NCI-H2081 treated with DMSO at 0.1 percent for 48 hours (cell line): ENCODE results near the gene NEO1.

Source experiments
- DNase-seq: peaks from one replicate; lab custom pipeline; 2025; lab: John Stamatoyannopoulos, UW

NEO1 gene

DNA sequence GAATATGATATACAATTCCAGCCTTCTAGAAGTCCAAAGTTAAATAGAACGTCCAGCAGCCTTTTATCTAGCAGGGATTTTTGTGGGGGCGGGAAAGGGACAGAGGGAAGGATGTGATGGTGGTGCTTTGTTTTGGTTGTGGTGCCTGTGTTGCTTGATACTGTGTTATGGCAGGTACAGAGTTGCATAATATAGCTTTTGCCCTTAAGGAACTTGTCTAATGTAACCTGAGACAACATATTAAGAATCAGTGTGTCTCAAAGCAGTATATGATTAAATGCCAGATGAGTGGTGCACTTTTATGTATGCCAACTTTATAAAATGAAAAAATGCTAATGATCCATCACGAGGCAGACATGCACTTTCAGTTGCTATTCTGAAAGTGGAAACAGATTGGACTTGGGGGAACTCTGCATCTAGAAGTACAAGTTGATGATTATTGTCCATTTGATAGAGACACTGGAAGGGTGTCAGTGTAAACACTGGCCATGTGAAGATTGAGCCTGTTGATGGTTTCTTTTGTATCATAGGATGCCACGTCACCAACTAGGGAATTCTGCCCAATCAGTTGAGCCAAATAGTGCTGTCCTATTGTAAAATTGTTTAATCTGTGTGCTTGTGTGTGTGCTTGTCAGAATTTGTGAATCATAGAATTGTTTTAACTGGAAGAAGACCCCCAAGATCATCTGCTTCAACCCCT lies 23.0 kb downstream of the NEO1 start:
- DNase-seq, result no peak

DNA sequence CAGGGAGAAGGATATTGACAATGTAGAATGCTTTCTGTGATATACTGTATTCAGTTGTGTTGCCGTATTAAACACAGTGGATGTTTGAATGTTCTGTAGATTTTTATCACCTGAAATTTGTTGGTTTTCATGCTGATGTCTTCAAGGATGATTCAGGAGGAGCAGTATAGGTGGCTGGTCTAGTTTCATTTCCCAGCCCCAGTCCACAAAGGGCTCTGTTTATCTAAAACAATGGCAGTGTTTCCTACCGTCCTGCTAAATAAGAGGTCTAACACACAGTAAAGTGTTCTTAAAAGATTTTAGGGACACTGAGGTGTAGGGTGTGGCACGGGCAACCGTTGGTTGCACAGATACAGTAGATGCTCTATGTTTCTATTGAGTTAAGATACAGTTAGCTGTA lies 26.0 kb downstream of the NEO1 start:
- DNase-seq, result no peak

DNA sequence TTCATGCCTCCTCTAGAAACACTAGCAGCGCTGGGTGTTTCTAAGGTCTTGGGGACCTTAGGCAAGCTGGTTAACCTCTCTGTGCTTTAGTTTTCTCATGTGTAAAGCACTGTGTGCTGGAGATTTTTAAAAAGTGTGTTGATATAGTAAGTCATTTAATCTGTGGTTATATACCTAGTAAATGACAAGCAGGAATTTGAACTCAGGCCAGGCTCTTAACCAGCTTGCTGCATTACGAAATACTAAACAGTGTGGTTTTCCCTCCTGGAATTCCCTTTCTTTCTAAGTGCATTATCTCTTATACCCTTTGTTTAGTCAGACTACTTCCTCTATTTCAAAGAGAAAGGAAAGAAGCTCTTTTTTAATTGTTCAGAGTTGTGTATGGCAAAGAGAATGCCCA lies 26.5 kb downstream of the NEO1 start:
- DNase-seq, result no peak

DNA sequence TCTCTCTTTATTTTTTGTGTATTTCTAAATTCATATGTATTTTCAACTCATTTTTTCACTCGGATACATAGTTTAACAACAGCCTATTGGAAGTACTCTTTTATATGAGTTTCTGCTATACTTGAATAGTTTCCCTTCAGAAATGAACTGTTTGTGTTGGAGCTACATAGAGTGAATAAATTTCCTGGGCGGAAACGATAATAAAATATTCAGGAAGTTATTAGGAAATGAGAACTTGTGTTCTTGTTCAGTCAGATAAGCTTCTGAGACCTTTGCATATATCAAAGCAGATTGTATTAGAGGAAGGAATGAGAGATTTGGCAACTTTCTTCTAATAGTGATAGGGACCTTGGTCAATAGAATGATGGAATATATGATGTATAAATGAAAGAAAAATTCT lies 27.3 kb downstream of the NEO1 start:
- DNase-seq, result no peak

DNA sequence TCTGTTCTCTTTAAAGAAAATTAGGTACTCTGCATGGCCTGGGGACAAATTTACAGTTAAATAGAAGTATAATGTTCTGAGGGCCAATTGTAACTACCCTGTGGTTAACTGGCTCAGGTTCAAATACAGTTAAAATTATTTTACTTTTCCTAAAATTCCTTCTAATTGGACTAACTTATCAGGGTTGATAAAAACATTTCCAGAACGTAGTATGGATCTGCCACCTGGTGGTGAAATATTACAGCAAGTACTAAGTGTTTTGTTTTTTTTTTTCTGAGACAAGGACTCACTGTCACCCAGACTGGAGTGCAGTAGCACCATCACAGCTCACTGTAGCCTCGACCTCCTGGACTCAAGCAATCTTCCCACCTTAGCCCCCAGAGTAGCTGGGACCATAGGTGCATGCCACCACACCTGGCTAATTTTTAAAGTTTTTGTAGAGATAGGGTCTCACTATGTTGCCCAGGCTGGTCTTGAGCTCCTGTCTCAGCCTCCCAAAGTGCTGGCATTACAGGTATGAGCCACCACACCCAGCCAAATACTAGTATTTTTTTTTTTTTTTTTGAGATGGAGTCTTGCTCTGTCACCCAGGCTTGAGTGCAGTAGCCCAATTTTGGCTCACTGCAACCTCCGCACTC lies 29.2 kb downstream of the NEO1 start:
- DNase-seq, result peak; percentile 4

DNA sequence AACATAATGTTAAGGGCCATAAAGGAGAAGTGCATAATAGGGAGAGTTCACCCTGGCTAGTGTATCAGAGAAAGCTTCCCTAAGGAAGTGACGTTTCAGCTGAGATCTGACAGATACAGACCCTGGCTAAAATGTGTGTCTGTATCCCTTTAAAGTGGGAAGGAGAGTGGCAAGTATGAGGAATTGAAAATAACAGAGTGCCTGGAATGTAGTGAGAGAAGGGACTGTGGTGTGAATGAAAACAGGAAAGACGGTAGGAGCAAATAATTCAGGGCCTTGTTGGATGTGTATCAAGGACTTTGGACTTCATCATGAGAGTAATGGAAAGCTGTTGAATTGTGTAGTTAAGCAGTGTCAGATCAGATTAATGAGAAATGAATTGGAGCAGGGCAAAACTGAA lies 30.5 kb downstream of the NEO1 start:
- DNase-seq, result no peak

DNA sequence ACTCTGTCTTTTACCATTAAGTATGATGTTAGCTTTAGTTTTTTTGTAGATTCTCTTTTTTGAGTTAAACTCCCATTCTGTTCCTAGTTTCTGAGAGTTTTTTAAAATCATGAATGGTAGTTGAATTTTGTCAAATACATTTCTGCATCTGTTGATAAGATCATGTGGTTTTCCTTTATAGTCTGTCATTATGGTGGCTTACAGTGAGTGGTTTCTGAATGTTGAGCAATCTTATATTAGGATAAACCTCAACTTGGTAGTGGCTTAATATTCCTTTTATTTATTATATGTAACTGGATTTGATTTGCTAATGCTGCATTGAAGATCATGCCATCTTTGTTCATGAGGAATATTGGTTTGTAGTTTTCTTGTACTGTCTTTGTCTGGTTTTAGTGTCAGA lies 34.8 kb downstream of the NEO1 start:
- DNase-seq, result no peak

DNA sequence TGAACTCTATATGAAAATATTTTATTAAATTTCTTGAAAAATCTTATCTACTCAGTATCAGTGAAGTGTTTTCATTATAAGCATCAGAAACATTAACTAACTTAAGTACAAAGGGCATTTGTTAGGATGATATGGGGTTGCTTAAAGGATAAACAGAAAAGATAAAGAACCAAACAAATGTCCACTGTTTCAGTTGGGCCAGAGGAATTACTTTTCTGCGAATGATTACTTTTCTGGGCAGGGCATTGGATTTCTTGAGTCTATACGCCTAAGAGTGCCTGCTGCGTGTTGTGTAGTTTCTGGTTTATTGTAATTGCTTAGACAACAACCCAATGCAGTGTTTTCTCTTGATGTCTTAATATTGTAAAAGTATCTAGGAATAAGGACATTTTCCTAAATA lies 52.8 kb downstream of the NEO1 start:
- no peak for DNase-seq

DNA sequence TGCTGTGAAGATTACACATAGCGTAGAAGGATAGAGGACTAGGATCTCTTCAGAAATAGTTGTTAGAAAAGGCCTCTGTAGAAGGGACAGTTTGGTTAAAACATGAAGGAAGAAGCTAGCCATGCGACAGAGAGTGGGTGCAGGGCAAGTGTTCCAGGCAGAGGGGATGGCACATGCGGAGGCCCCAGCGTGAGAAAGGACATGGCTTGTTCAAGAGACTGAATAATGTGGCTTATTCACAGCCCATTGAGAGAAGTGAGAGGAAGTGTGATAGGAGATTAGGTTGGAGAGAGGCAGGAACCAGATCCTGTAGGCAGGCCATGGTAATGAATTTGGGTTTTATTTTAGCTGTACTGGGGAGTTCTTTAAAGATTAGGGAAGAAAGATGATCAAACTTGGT lies 56.4 kb downstream of the NEO1 start:
- DNase-seq, result no peak

DNA sequence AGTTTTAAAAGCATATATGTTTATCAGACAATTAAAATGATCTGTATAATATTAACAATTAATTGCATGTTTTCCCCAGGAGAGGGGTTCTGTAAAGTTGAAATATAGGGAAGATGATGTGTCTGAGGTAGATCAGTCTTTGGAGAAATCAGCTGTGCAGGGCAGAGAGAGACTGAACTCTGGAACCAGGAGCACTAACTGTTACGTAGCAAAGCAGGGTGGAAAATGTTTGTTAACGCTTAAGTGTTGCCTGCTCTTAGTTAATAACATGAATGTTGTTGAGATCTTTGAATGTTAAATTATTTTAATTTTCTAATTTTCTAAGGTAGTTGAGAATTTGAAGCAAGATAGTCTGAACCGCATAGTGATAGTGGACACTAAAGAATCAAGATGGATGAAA lies 57.5 kb downstream of the NEO1 start:
- DNase-seq, result no peak

DNA sequence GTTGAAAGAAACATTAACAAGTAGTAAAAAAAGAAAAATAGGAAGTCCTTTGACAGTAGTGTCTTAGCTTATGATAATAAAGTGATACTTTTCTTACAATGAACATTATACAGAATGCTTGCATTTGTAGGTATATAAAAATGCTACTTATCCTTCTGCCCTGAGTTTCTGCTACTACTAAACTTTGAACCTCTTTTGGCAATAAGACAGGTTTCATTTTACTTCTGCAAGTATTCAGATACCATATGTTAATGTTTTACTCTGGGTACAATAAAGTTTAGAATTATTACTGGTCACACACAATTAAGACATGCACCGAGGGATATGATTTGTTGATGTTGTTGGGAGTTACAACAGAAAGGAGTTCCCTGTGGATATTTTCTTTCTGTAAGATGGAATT lies 57.9 kb downstream of the NEO1 start:
- DNase-seq, result no peak

DNA sequence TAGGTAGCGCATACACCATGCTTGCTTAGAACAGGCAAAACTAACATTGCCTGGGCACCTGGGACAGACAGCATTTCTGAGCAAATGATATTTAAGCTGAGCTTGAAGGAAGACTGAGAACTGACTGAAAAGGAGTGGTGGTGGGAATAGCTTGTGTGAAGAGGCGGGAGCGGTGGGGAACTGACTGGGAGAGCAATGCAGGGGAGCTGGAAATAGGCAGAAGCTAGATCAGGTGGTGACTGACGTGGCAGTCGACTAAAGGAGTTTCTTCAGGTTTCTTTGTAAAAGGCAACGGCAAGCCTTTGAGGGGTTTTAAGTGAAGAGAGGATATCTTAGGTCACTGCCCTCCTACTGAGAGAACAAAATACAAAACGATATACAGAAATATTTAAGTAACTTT lies 61.8 kb downstream of the NEO1 start:
- no peak for DNase-seq

DNA sequence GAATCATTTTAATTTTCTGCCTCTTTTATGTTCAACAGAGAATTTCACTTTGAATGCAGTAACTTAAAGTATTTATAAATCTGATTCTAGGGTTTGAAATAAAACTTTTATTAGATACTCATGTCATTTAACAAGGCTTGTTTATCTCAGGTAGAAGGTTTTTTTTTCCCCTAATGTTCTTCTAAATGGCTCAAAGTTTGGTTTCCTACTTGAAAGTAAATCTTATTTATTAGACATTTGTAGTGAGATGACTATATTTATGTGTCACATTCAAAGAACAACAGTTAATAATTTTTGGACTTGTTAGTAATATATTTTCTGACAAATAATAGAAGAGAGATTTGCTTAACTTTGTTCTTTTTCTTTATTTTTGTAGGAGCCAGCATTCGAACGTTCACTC lies 63.9 kb downstream of the NEO1 start:
- no peak for DNase-seq

DNA sequence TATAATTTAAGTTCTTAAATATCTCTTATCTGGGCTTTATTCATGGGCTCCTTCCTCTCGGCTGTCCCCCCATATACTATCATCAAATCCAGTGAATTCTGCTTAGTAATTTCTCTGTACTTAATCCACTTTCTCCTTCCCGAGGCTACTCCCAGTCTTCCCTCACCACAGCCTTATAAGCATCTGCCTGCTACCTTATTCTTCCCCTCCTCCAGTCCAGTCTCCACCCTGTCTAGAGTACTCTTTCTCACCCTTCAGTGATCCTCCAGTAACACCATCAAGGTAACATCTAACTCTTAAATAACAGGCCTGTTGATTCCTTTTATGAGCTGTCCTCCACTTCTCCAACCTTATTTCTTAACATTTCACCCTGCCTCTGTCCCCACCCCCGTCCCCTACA lies 65.8 kb downstream of the NEO1 start:
- DNase-seq, result no peak

DNA sequence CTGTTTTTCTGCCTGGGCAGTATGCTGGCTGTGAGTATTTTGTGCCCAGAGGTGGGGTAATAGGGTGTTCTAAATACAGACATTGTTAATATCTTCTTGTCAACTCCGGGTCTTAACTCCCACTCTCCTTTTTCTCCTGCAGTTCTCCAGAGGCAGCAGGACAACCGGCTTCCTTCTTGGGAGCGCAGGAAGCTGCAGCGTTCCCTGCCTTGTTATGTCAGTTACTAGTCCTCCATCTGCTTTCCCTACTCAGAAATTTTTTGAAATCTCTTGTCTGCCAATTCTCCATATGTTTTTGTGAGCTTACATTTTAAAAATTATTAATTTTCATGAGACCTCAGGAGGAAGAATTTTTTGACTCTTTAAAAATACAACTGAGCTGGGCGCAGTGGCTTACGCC lies 67.2 kb downstream of the NEO1 start:
- no peak for DNase-seq

DNA sequence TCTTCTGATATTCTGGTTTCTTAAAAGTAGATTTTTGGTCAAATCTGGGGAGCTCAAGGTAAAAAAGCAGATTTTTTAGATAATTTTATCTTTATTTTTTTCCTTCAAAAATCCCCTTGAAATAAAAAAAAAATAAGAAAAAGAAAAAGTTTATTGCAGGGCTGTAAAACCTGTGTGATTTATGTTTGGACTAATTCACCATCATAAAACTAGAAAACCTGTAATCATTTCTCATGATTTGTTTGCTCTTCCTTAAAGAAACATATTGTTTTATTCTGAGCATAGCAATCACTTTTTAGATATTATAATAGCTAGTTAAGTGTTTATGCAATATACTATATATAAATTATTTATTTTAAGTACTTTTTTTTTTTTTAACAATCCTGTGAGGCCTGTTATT lies 68.0 kb downstream of the NEO1 start:
- no peak for DNase-seq

DNA sequence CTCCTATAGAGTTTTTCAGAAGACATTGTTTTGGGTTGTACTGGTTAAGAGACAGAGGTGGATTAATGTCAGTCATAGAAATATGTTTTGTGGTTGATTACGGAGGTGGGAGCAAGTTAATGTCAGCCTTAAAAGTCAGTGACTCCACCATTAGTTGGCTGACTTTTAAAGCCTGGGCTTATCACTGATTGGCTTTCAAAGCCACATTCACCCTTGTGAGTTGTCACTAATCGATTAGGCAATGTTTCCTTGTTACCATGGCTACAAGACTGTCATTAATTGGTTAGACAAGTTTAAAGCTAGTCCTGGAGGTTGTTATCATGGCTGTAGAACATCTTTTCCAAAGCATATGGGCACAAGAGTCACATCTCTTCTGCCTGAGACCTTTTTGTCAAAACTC lies 73.0 kb downstream of the NEO1 start:
- no peak for DNase-seq

DNA sequence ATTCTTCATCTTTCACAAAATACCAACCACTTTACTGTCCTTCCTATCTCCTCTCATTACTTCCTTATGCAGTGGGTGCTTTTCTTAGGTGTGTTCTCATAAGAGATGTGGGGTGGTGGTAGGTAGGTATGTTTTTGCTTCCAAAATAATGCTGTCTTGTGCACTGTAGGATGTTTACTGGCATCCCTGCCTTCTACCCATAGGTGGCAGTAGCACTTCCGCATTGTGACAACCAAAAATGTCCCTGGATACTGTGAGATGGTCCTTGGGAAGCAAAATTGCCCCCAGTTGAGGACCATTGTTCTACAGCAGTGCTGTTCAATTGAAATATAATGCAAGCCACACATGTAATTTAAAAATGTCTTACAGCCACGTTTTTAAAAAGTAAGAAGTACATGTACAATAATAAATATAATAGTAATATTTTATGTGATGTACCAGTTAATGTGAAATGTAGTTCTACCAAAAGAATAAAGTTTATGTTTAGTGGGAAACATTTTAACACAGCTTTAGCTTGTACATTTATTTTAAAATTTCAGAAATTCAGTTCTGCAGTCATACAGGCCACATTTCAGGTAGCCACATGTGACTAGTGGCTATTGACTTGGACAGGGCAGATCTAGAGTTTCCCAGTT lies 75.2 kb downstream of the NEO1 start:
- DNase-seq, result no peak

DNA sequence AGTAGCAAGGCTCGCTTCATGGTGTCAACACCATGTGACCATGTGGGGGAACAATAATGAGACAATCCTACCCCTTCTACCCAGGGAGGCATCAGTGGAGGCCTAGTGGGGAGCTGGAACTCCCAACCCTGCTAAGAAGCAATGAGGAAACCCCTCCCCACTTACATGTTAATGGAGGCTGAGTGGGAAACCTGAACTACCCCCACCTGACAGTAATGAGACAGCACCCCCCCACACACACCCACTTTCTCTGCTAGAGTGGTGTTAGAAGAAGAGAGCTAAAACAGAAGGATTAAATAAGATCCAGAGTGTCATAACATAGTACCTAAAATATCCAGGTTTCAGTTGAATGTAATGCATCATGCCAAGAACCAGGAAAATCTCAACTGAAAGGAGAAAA lies 78.6 kb downstream of the NEO1 start:
- no peak for DNase-seq

DNA sequence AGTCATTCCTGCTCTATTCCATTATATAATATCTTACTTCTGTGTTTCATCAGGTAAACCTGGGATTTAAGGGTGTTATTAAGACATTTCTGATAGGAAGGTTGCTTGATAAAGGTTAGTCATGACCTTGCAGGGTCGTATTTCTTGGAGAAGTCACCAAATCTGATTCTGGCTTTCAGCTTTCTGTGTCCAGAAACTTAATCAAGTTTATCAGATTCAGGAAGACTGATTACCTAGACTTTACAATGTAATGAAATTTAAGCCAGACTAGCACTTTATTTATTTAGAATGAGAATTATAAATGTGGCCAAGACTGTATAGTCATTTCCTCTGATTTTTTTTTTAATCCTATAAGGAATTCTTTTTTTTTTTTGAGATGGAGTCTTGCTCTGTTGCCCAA lies 81.9 kb downstream of the NEO1 start:
- DNase-seq, result no peak

DNA sequence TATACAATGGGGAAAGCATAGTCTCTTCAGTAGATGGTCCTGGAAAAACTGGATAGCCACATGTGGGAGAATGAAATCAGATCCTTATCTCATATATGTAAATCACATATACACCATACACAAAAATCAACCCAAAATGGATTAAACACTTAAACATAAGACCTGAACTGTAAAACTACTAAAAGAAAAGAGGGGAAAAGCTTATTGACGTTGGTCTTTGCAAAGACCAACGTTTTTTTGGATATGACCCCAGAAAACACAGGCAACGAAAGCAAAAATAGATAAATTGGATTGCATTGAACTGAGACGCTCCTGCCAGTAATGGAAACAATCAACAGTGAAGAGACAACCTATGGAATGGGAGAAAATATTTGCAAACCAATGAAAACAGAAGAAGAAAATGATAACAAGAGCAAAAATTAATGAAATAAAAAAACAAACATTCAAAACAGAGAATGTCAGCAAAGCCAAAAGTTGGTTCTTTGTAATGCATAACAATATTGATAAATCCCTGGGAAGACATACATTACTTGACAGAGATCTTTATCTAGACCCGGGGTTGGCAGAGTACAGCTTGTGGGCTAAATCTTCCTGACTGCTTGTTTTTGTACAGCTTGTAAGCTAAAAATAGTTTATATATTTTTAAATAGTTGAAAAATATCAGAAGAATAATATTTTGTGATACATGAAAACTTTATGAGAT lies 86.9 kb downstream of the NEO1 start:
- DNase-seq, result no peak

DNA sequence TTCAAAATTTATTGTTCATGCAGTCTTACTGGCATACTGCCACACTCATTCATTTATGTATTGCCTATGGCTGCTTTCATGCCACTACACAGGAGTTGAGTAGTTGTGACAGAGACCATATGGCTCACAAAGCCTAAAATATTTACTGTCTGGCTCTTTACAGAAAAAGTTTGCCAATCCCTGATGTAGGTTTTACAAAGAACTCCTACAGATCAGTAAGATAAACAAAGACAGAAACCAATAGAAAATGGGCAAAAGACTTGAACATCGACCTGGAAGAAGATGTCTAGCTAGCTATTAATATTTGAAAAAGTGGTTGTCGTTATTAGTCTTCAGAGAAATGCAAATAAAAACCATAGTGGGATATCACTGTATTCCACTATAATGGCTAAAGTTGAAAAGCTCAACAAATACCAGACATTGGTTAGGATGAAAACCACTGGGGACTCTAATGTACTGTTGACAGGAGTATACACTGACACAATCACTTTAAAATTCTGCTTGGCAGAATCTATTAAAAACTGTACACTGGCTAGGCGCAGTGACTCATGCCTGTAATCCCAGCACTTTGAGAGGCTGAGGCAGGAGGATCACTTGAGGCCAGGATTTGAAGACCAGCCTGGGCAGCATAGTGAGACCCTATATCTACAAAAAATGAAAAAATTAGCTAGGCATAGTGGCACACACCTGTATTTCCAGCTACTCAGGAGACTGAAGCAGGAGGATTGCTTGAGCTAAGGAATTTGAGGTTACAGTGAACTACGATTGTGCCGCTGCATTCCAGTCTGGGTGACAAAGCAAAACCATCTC lies 87.7 kb downstream of the NEO1 start:
- no peak for DNase-seq
